HepG2 (cell line): Measurements from ENCODE around the gene S100A13. TPM values are rescaled to one million over a fixed set of nuclear protein-coding genes. Genes with fewer than 3 reads are reported as not detected.
A peak's percentile ranks its signal among the peaks of the same experiment; 100 is the strongest.

Source experiments
- AGO2 ChIP-seq: fragments of 200-400 bp; formaldehyde crosslinking; optimal IDR thresholded peaks from 2 replicates; pipeline ENCODE3; 2017; ENCODE audit warnings: mild to moderate bottlenecking, low read depth, low read length, moderate library complexity
- AHR ChIP-seq: IDR thresholded peaks from 2 replicates; pipeline ENCODE4 v1.6.1; 2018; ENCODE audit warnings: missing genetic modification reagents, missing compliant biosample characterization
- ATF6 ChIP-seq: sonication (generic); formaldehyde crosslinking; conservative IDR thresholded peaks from 2 replicates; pipeline ENCODE4 v1.4.0; 2020; ENCODE audit warnings: missing genetic modification reagents
- CHD2 ChIP-seq: IDR thresholded peaks from 2 replicates; pipeline ENCODE4 v1.6.1; 2011; ENCODE audit warnings: low read depth, low read length, improper control_type of control experiment
- DMAP1 ChIP-seq: IDR thresholded peaks from 2 replicates; pipeline ENCODE4 v1.6.1; 2016
- FIP1L1 ChIP-seq: fragments of 200-400 bp; formaldehyde crosslinking; IDR thresholded peaks from 2 replicates; pipeline ENCODE4 v1.6.1; 2018; ENCODE audit warnings: low read depth, mild to moderate bottlenecking, low read length, moderate library complexity, borderline replicate concordance; ENCODE audit not compliant: insufficient read depth
- FOSL1 ChIP-seq: sonication (generic); formaldehyde crosslinking; IDR thresholded peaks from 2 replicates; pipeline ENCODE4 v1.9.0; 2021; ENCODE audit warnings: missing genetic modification reagents, borderline replicate concordance
- FOXC1 ChIP-seq: sonication (generic); formaldehyde crosslinking; IDR thresholded peaks from 2 replicates; pipeline ENCODE4 v1.8.0; 2022; ENCODE audit warnings: mild to moderate bottlenecking, missing genetic modification reagents, borderline replicate concordance
- ISL2 ChIP-seq: sonication (generic); formaldehyde crosslinking; IDR thresholded peaks from 2 replicates; pipeline ENCODE4 v1.5.0; 2020; ENCODE audit warnings: missing genetic modification reagents
- KAT8 ChIP-seq: IDR thresholded peaks from 2 replicates; pipeline ENCODE4 v1.6.1; 2016; ENCODE audit warnings: missing genetic modification reagents, missing compliant biosample characterization
- MIER3 ChIP-seq: IDR thresholded peaks from 2 replicates; pipeline ENCODE4 v1.6.1; 2016; ENCODE audit warnings: missing compliant biosample characterization, borderline replicate concordance
- NKX3-1 ChIP-seq: sonication (generic); formaldehyde crosslinking; IDR thresholded peaks from 2 replicates; pipeline ENCODE4 v1.5.0; 2020; ENCODE audit warnings: missing genetic modification reagents
- NR2F6 ChIP-seq, 2 experiments: IDR thresholded peaks; 2 replicates each; pipeline ENCODE4 v1.6.1; 2016; ENCODE audit warnings: antibody characterized with exemption in 1 of 2, mild to moderate bottlenecking in 1 of 2
- SAFB2 ChIP-seq: sonication (generic); formaldehyde crosslinking; IDR thresholded peaks from 2 replicates; pipeline ENCODE4 v1.5.1; 2020; ENCODE audit warnings: missing genetic modification reagents, low read depth, mild to moderate bottlenecking, borderline replicate concordance
- TOE1 ChIP-seq: sonication (generic); formaldehyde crosslinking; IDR thresholded peaks from 2 replicates; pipeline ENCODE4 v1.4.0; 2020; ENCODE audit warnings: mild to moderate bottlenecking, missing genetic modification reagents
- TRIM22 ChIP-seq: fragments of 450-650 bp; IDR thresholded peaks from 2 replicates; pipeline ENCODE4 v1.6.1; 2017
- UBTF ChIP-seq: sonication (generic); formaldehyde crosslinking; IDR thresholded peaks from 2 replicates; pipeline ENCODE4 v1.4.0; 2020; ENCODE audit warnings: mild to moderate bottlenecking, missing genetic modification reagents
- ZNF20 ChIP-seq: sonication (generic); formaldehyde crosslinking; IDR thresholded peaks from 2 replicates; pipeline ENCODE4 v1.4.0; 2020; ENCODE audit warnings: mild to moderate bottlenecking, moderate library complexity, missing genetic modification reagents
- ZNF230 ChIP-seq: sonication (generic); formaldehyde crosslinking; IDR thresholded peaks from 2 replicates; pipeline ENCODE4 v1.4.0; 2020; ENCODE audit warnings: mild to moderate bottlenecking, missing genetic modification reagents
- ZNF282 ChIP-seq: fragments of 450-650 bp; IDR thresholded peaks from 2 replicates; pipeline ENCODE4 v1.6.1; 2018; ENCODE audit not compliant: partially characterized antibody
- ZNF563 ChIP-seq: sonication (generic); formaldehyde crosslinking; IDR thresholded peaks from 2 replicates; pipeline ENCODE4 v1.8.0; 2022; ENCODE audit warnings: mild to moderate bottlenecking, moderate library complexity, missing genetic modification reagents
- ZNF747 ChIP-seq: sonication (generic); formaldehyde crosslinking; IDR thresholded peaks from 2 replicates; pipeline ENCODE4 v1.8.1; 2023; ENCODE audit warnings: missing genetic modification reagents, mild to moderate bottlenecking, borderline replicate concordance
- polyA plus RNA-seq, 8 experiments: library from polyadenylated mRNA; depleted of rRNA in 3 of 8; stranded (reverse) in 7 of 8; unstranded in 1 of 8; fragments of >200 nt; fragmentation: Illumina TruSeq in 4 of 8; extraction: Trizol in 4 of 8; gene quantifications; 2 replicates each; pipeline versions ENCODE4 v1.2.1 to v1.2.3, GENCODE V29; 2011 to 2016; ENCODE audit warnings: low read depth in 4 of 8, missing spikeins in 1 of 8, mixed read lengths in 1 of 8; ENCODE audit not compliant: insufficient read depth in 1 of 8
- total RNA-seq, 5 experiments: library from RNA; depleted of rRNA; stranded (reverse); fragments of >200 nt; fragmentation: Illumina TruSeq; extraction: Trizol; gene quantifications; 2 replicates each; pipeline ENCODE4 v1.2.3, GENCODE V29; 2016; ENCODE audit warnings: low read depth in 1 of 5

The S100A13 gene
- total and polyA plus RNA-seq, 2 of the 13 experiments (the other 11 are each of a cell fraction or from before 2014, with no cell fraction given) = 89.5 to 172 TPM

- peak; percentile 70; the same call in 1 of the 2 replicates for TF ChIP-seq NKX3-1
- peak; percentile 34; the same call in 1 of the 2 replicates for TF ChIP-seq ISL2 (CRISPR knock-in tag)
- no peak for TF ChIP-seq ZNF563 (CRISPR knock-in tag)
- TF ChIP-seq TOE1 (CRISPR knock-in tag) = no peak
- TF ChIP-seq AGO2 = no peak
- no peak for TF ChIP-seq FIP1L1
- TF ChIP-seq FOXC1 (CRISPR knock-in tag) = no peak
- TF ChIP-seq SAFB2 = no peak; the same call in 1 of the 2 replicates
- TF ChIP-seq ZNF20 (CRISPR knock-in tag) = no peak; the same call in 1 of the 2 replicates
- TF ChIP-seq CHD2 = no peak
- 0 out of 2 replicates have a peak, but pooled peaks have one; percentile 38 for TF ChIP-seq NR2F6 (IDR thresholded peaks at IDR 0.05)
- TF ChIP-seq NR2F6 (CRISPR knock-in tag; IDR thresholded peaks at IDR 0.05) = peak; percentile 6; the same call in 1 of the 2 replicates
- TF ChIP-seq TRIM22 = no peak
- no peak; the same call in 1 of the 2 replicates for TF ChIP-seq MIER3 (CRISPR knock-in tag)
- TF ChIP-seq ZNF747 (CRISPR knock-in tag) = peak; percentile 48; the same call in 1 of the 2 replicates
- TF ChIP-seq ATF6 (CRISPR knock-in tag) = no peak
- TF ChIP-seq ZNF230 (CRISPR knock-in tag) = no peak; the same call in 1 of the 2 replicates
- TF ChIP-seq FOSL1 (CRISPR knock-in tag) = no peak
- TF ChIP-seq DMAP1 (CRISPR knock-in tag) = peak; percentile 94
- no peak for TF ChIP-seq UBTF (CRISPR knock-in tag)
- TF ChIP-seq KAT8 (CRISPR knock-in tag) = peak; percentile 77
- TF ChIP-seq ZNF282 = no peak
- TF ChIP-seq AHR (CRISPR knock-in tag) = no peak
Measured at GRCh38 chr1:153670859-153671627, 43.7 kb upstream of the S100A13 start, which contains the start of gene ILF2 (continued).
